Fibroblast of peridontal ligament (primary cell): ENCODE results near the gene ADAMTS17.
A peak's percentile ranks its signal among the peaks of the same experiment; 100 is the strongest.

Experiments
- DNase-seq: peaks from one replicate; pipeline ENCODE4 v3.0.0-alpha.2; 2010; ENCODE audit errors: extremely low read depth

ADAMTS17 gene

GRCh38 chr15:100341750-100342560 lies at the start of gene ADAMTS17:
TSS of gene ADAMTS17 (minus strand) at chr15:100341975. CDS start at chr15:100341899, 76 bp downstream.
- peak; percentile 62 for DNase-seq

GRCh38 chr15:100385300-100386050 lies 43.7 kb upstream of the ADAMTS17 start:
- no peak for DNase-seq

GRCh38 chr15:100384108-100384410 lies 42.3 kb upstream of the ADAMTS17 start:
- no peak for DNase-seq

- DNase-seq: no peak
These were observed 41.7 kb upstream of the ADAMTS17 start for GRCh38 chr15:100383302-100384107.

GRCh38 chr15:100373942-100374341 lies 32.2 kb upstream of the ADAMTS17 start:
- no peak for DNase-seq

GRCh38 chr15:100373120-100373896 lies 31.5 kb upstream of the ADAMTS17 start:
- DNase-seq: no peak

GRCh38 chr15:100372739-100373119 lies 31.0 kb upstream of the ADAMTS17 start:
- DNase-seq: no peak

GRCh38 chr15:100355342-100355741 lies 13.6 kb upstream of the ADAMTS17 start:
- DNase-seq: no peak

- no peak for DNase-seq
These were observed 11.7 kb upstream of the ADAMTS17 start for GRCh38 chr15:100353449-100353848.

GRCh38 chr15:100350434-100351226 lies 8.9 kb upstream of the ADAMTS17 start:
- peak; percentile 76 for DNase-seq

GRCh38 chr15:100349696-100350433 lies 8.1 kb upstream of the ADAMTS17 start:
- DNase-seq: peak; percentile 72

- DNase-seq: no peak
These were observed 7.5 kb upstream of the ADAMTS17 start for GRCh38 chr15:100349321-100349695.

GRCh38 chr15:100348578-100348977 lies 6.8 kb upstream of the ADAMTS17 start:
- no peak for DNase-seq

- DNase-seq: no peak
These were observed 5.2 kb upstream of the ADAMTS17 start for GRCh38 chr15:100346866-100347512.

GRCh38 chr15:100345438-100345837 lies 3.7 kb upstream of the ADAMTS17 start:
- no peak for DNase-seq

GRCh38 chr15:100343251-100343650 lies 1.5 kb upstream of the ADAMTS17 start:
- DNase-seq: no peak

- DNase-seq: no peak
These were observed 481 bp downstream of the ADAMTS17 start for GRCh38 chr15:100341239-100341749.

GRCh38 chr15:100340721-100341238 lies 995 bp downstream of the ADAMTS17 start:
- no peak for DNase-seq

- DNase-seq: no peak
These were observed 1.8 kb downstream of the ADAMTS17 start for GRCh38 chr15:100339999-100340398.
